Endothelial cell of umbilical vein (primary cell): ENCODE results near the gene LSM14B. TPM values are rescaled to one million over a fixed set of nuclear protein-coding genes. Genes with fewer than 3 reads are reported as not detected.

ENCODE experiments used
- BruUV-seq: library from RNA; stranded (reverse); fragments of 400-500 nt; replicated peaks from 2 replicates; lab custom pipeline; 2021; lab: Mats Ljungman, UMichigan
- CTCF ChIA-PET: fragments of 300-600, 350-600 bp; sonication (Branson Sonifier 250); formaldehyde crosslinking; loops from one replicate; lab custom pipeline; 2021; ENCODE audit warnings: antibody characterized with exemption, inconsistent platforms; lab: Charles Lee
- POLR2A ChIA-PET: fragments of 300-600, 350-600 bp; sonication (Branson Sonifier 250); formaldehyde crosslinking; loops from one replicate; lab custom pipeline; 2021; ENCODE audit warnings: antibody characterized with exemption, inconsistent platforms; lab: Charles Lee
- DNase-seq: peaks from one replicate; pipeline ENCODE4 v3.0.0-alpha.2; 2011; ENCODE audit warnings: low read depth, low spot score
- FAIRE-seq: peaks from 2 replicates; lab custom pipeline; 2011; peaks lifted over from hg19 to GRCh38; lab: Jason Lieb, UNC
- H2AFZ ChIP-seq: 2 replicates; pipeline ENCODE4 v1.6.0; 2012; ENCODE audit warnings: low read depth, low read length, control low read depth, inconsistent platforms
- H3K27ac ChIP-seq: 2 replicates; pipeline ENCODE4 v1.5.1; 2011; ENCODE audit warnings: low read depth, mild to moderate bottlenecking, control low read depth, low read length, moderate library complexity; ENCODE audit not compliant: insufficient read depth
- H3K27me3 ChIP-seq, 2 experiments: 2 replicates each; pipeline versions ENCODE4 v1.6.0 to v1.6.1; 2011; ENCODE audit warnings: low read length in 2 of 2, mixed read lengths in 1 of 2; ENCODE audit not compliant: control insufficient read depth in 2 of 2, insufficient read depth in 2 of 2
- H3K36me3 ChIP-seq, 2 experiments: 2 replicates in 1 of 2; 3 replicates in 1 of 2; pipeline ENCODE4 v1.5.1; 2011; ENCODE audit warnings: low read length in 2 of 2, mild to moderate bottlenecking in 1 of 2, moderate library complexity in 1 of 2; ENCODE audit not compliant: control insufficient read depth in 2 of 2, insufficient read depth in 2 of 2; ENCODE audit errors: extremely low read depth in 1 of 2
- H3K4me1 ChIP-seq: 3 replicates; pipeline ENCODE4 v1.5.1; 2011; ENCODE audit warnings: mild to moderate bottlenecking, low read length; ENCODE audit not compliant: control insufficient read depth, insufficient read depth; ENCODE audit errors: extremely low read depth
- H3K4me2 ChIP-seq: 2 replicates; pipeline ENCODE4 v1.6.1; 2011; ENCODE audit warnings: low read length, control low read depth, mixed read lengths; ENCODE audit not compliant: insufficient read depth
- H3K4me3 ChIP-seq, 3 experiments: fragments of 200-600 bp in 1 of 3; sonication (generic), shearing (Covaris generic) in 1 of 3; replicated peaks in 1 of 3; 2 replicates each; pipeline ENCODE4 v1.5.1; 2011 to 2016; ENCODE audit warnings: control low read depth in 3 of 3, low read length in 3 of 3, mild to moderate bottlenecking in 2 of 3, inconsistent platforms in 1 of 3, low read depth in 1 of 3, moderate library complexity in 1 of 3; ENCODE audit not compliant: insufficient read depth in 1 of 3
- H3K79me2 ChIP-seq: 2 replicates; pipeline ENCODE4 v1.6.0; 2012; ENCODE audit warnings: low read length, inconsistent platforms; ENCODE audit not compliant: control insufficient read depth, insufficient read depth
- H3K9ac ChIP-seq: replicated peaks from 2 replicates; pipeline ENCODE3; 2011; ENCODE audit warnings: low read length, control low read depth; ENCODE audit not compliant: insufficient read depth; ENCODE audit errors: extremely low read depth
- H3K9me1 ChIP-seq: replicated peaks from 3 replicates; pipeline ENCODE4 v1.6.0; 2011; ENCODE audit warnings: mild to moderate bottlenecking, low read length; ENCODE audit not compliant: control insufficient read depth, insufficient read depth; ENCODE audit errors: extremely low read depth
- H3K9me3 ChIP-seq: replicated peaks from 2 replicates; pipeline ENCODE4 v1.5.1; 2012; ENCODE audit warnings: low read length, inconsistent platforms; ENCODE audit not compliant: control insufficient read depth, insufficient read depth
- H4K20me1 ChIP-seq: replicated peaks from 2 replicates; pipeline ENCODE3; 2011; ENCODE audit warnings: mild to moderate bottlenecking, low read length; ENCODE audit not compliant: control insufficient read depth, insufficient read depth; ENCODE audit errors: extremely low read depth
- EZH2 ChIP-seq: IDR thresholded peaks from 2 replicates; pipeline ENCODE4 v1.6.1; 2012; ENCODE audit warnings: borderline replicate concordance, low read depth, mild to moderate bottlenecking, moderate library complexity, low read length, inconsistent platforms; ENCODE audit not compliant: severe bottlenecking
- FOS ChIP-seq: IDR thresholded peaks from 2 replicates; pipeline ENCODE4 v1.6.1; 2011; ENCODE audit warnings: mild to moderate bottlenecking, low read length, moderate library complexity, borderline replicate concordance; ENCODE audit not compliant: insufficient read depth
- GATA2 ChIP-seq: IDR thresholded peaks from 2 replicates; pipeline ENCODE4 v1.7.0; 2011; ENCODE audit warnings: low read depth, mild to moderate bottlenecking, moderate library complexity, mixed read lengths, low read length; ENCODE audit not compliant: insufficient read length, insufficient read depth
- JUN ChIP-seq: IDR thresholded peaks from 2 replicates; pipeline ENCODE4 v1.6.1; 2011; ENCODE audit warnings: borderline replicate concordance, low read depth; ENCODE audit not compliant: insufficient read length, insufficient read depth
- MYC ChIP-seq: IDR thresholded peaks from one replicate; pipeline ENCODE4 v1.6.1; 2011; ENCODE audit warnings: mild to moderate bottlenecking, low read depth, low read length
- POLR2A ChIP-seq: IDR thresholded peaks from 2 replicates; pipeline ENCODE4 v1.6.1; 2012; ENCODE audit warnings: low read depth, mild to moderate bottlenecking, control low read depth, low read length
- POLR2AphosphoS5 ChIP-seq: IDR thresholded peaks from 2 replicates; pipeline ENCODE4 v1.6.1; 2012; ENCODE audit warnings: low read depth, mild to moderate bottlenecking, control low read depth, low read length, moderate library complexity; ENCODE audit not compliant: insufficient read depth
- dilution Hi-C: fragments of 300-500 bp; cut with MboI; formaldehyde crosslinking; loops from one replicate; pipeline ENCODE4 v1.15.0; 2019; ENCODE audit warnings: low sequenced_read_pairs; ENCODE audit not compliant: extremely low pct_ligation_motif_present
- intact Hi-C: fragments of 100-400 bp; cut with micrococcal nuclease; formaldehyde crosslinking; loops from one replicate; pipeline ENCODE4 v1.10.0; 2022
- polyA plus RNA-seq, 4 experiments: library from polyadenylated mRNA; depleted of rRNA in 3 of 4; stranded (reverse) in 3 of 4; unstranded in 1 of 4; fragments of >200 nt; gene quantifications; 2 replicates each; pipeline versions ENCODE4 v1.2.1 to v1.2.3, GENCODE V29; 2011 to 2012; ENCODE audit warnings: missing spikeins in 1 of 4
- total RNA-seq: library from RNA; stranded (reverse); gene quantifications from 2 replicates; pipeline ENCODE4 v1.2.3, GENCODE V29; 2021
- TF ChIP-seq, protein P1 (sequence below): IDR thresholded peaks from 2 replicates; pipeline ENCODE4 v1.6.1; 2011; ENCODE audit not compliant: insufficient read depth, insufficient read length
- TF ChIP-seq, protein P2 (sequence below), 2 donors: IDR thresholded peaks; 1 replicate in 1 of 2; 2 replicates in 1 of 2; pipeline ENCODE4 v1.5.1; 2011; ENCODE audit warnings: low read length in 2 of 2, mild to moderate bottlenecking in 2 of 2, moderate library complexity in 2 of 2, control low read depth in 1 of 2, inconsistent platforms in 1 of 2, low read depth in 1 of 2; ENCODE audit not compliant: insufficient read depth in 1 of 2; ENCODE audit errors: extremely low read depth in 1 of 2

The LSM14B gene
- total and polyA plus RNA-seq, 2 donors (not counting 3 experiments of a cell fraction or from before 2014, with no cell fraction given), result 32.5 to 34.0 TPM

DNA sequence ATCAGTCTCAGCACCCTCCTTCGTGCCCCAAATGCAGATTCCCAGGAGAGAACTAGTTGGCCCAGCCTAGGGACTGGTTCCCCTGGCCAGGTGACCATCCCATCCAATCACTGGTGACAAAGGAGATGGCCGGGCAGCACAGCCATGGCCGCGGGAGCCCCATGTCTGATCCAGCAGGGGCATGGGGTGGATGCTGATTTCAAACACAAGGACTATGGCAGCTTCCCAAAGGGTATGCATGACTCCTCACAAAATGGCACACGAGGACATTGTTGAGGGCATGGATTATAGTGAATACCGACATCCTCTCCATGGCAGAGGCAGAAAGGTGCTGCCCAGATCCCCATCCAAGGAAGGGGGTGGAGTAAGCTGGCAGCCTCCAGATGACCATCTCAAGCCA, 9.9 kb upstream of the LSM14B start:
- peaks cover 8% of the 10 kb centered on the region for H3K9me3 ChIP-seq
- H3K79me2 ChIP-seq, result no peaks in the 10 kb centered on the region
- intact Hi-C loops, result no loop called here
- no peaks in the 10 kb centered on the region for H3K4me1 ChIP-seq
- no peak overlapping the region for H2AFZ ChIP-seq
- H3K27me3 ChIP-seq, result peaks cover 1 to 6% of the 10 kb centered on the region in 2 experiments
- FAIRE-seq, result no peak
- dilution Hi-C loops, result no loop called here
- no peak for DNase-seq
- CTCF ChIA-PET, result no interaction called here
- H3K4me3 ChIP-seq, result no peak overlapping the region
- H4K20me1 ChIP-seq, result no peaks in the 10 kb centered on the region
- no peak overlapping the region for H3K4me2 ChIP-seq
- no peak for TF ChIP-seq JUN
- TF ChIP-seq, protein P1, sequence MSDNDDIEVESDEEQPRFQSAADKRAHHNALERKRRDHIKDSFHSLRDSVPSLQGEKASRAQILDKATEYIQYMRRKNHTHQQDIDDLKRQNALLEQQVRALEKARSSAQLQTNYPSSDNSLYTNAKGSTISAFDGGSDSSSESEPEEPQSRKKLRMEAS, result no peak
- no peak for TF ChIP-seq GATA2
- no peak for TF ChIP-seq FOS
- no peak for TF ChIP-seq POLR2A
- no peak for TF ChIP-seq MYC
- TF ChIP-seq, protein P2, sequence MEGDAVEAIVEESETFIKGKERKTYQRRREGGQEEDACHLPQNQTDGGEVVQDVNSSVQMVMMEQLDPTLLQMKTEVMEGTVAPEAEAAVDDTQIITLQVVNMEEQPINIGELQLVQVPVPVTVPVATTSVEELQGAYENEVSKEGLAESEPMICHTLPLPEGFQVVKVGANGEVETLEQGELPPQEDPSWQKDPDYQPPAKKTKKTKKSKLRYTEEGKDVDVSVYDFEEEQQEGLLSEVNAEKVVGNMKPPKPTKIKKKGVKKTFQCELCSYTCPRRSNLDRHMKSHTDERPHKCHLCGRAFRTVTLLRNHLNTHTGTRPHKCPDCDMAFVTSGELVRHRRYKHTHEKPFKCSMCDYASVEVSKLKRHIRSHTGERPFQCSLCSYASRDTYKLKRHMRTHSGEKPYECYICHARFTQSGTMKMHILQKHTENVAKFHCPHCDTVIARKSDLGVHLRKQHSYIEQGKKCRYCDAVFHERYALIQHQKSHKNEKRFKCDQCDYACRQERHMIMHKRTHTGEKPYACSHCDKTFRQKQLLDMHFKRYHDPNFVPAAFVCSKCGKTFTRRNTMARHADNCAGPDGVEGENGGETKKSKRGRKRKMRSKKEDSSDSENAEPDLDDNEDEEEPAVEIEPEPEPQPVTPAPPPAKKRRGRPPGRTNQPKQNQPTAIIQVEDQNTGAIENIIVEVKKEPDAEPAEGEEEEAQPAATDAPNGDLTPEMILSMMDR (IDR thresholded peaks at IDR 0.05; ENCODE audit: extremely low read depth in 1 of 2, insufficient read depth in 1 of 2, low read depth in 1 of 2, low read length in 2 of 2), result no peak
- TF ChIP-seq POLR2AphosphoS5, result no peak
- TF ChIP-seq EZH2, result no peak
- no peak overlapping the region for H3K9ac ChIP-seq
- BruUV-seq, result no TSS peak
- no peak overlapping the region for H3K27ac ChIP-seq
- POLR2A ChIA-PET, result interaction anchor here (0.6 kb wide), 1 partner anchor 93 kb away, joined by 13 read pairs; no protein-coding TSS in a partner anchor
- H3K9me1 ChIP-seq, result no peaks in the 10 kb centered on the region
- H3K36me3 ChIP-seq, result no peaks in the 10 kb centered on the region
